PC-3 (cell line): ENCODE measurements around the gene C17orf67.

ENCODE experiments used
- CTCF ChIP-seq: fragments of 300-600 bp; sonication (generic); conservative IDR thresholded peaks from 2 replicates; pipeline ENCODE4 v1.5.1; 2017; ENCODE audit warnings: antibody characterized with exemption, low read depth, mild to moderate bottlenecking, low read length
- EZH2 ChIP-seq: fragments of 300-600 bp; sonication (generic); IDR thresholded peaks from one replicate; pipeline ENCODE4 v1.6.1; 2017; ENCODE audit warnings: antibody characterized with exemption, mild to moderate bottlenecking, low read length; ENCODE audit not compliant: unreplicated experiment
- EZH2phosphoT487 ChIP-seq: fragments of 300-600 bp; sonication (generic); IDR thresholded peaks from 2 replicates; pipeline ENCODE4 v1.6.1; 2018; ENCODE audit warnings: mild to moderate bottlenecking, antibody characterized with exemption, low read length, borderline replicate concordance

GRCh38 chr17:56835264-56835585 lies 1.5 kb upstream of the C17orf67 start:
- TF ChIP-seq CTCF = no peak
- TF ChIP-seq EZH2 = no peak
- no peak for TF ChIP-seq EZH2phosphoT487
